ENCODE data around the gene ARPC5L.
A peak's percentile ranks its signal among the peaks of the same experiment; 100 is the strongest.
"Not testable (repeated sequence)": the region's sequence is repeated elsewhere in the genome, so short reads cannot be mapped to it uniquely, and the experiment has no call there.

Gene ARPC5L

DNA sequence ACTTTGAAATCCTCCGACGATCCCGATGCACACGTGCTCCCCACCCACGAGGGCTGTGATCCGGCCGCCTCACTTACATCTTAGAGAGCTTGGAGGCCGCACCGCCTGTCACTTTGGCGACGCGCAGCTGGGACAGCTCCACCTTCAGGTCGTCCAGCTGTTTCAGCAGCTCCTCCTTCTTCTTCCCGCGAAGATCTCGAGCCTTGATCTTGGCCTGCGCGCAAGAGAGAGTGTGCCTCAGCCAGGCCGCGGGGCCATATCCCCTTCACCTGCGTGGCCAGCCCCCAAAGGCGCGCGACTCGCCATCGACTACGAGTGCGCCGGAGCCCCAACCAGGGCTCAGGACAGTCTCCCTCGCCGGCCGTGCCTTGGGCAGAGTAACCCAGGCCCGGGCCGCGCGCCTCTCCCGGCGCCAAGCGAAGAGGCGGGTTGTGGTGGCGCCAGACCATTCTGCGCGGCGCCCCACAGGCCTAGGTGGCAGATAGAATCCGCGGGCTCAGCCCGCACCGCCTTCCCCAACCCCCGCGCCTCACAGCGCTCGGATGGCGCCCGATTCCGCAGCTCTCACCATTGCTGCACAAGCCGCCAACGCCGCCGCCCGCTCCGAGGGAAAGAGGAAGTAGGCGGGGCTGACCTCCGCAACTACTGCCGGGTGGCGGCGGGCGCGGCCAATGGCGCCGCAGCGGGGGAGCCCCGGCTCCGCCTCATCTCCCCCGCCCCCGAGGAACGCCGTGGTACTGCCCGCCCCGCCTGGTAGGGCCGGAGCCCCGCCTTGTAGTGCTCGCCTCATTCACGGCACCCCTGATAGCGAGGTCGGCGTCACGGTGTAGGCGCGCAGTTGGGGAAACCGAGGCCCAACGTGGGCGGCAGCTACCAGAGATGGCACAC lies at the start of gene ARPC5L, which contains the start of gene RPL35:
Gene ARPC5L (plus strand): TSS at position 789 of the 888 bp plus-strand sequence. CDS start 7,161 bp downstream, outside the sequence.
Gene RPL35 (minus strand): TSS at position 616 of the 888 bp plus-strand sequence. CDS start 45 bp downstream, at position 571.
- DNase-seq, result peak; percentile 96

DNA sequence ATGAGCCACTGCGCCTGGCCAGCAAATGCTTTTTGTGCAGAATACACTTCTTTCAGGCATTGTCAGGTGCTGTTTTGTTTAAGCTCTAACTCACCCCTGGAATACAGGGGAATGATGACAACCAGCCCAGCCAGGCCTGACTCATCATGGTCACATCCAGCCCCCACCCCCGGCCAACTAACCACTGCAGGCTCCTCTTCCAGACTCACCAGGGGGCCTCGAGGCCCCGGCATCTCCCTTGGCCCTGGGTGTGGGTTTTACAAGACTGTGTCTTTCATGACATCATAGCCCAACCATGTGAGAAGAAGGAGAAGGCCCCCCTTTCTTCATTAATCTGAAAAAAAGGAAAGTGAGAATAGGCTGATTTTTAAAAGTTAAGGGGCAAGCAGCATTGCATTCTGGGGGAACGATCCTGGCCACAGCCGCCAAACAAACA lies 49.5 kb upstream of the ARPC5L start:
- DNase-seq, result no peak

DNA sequence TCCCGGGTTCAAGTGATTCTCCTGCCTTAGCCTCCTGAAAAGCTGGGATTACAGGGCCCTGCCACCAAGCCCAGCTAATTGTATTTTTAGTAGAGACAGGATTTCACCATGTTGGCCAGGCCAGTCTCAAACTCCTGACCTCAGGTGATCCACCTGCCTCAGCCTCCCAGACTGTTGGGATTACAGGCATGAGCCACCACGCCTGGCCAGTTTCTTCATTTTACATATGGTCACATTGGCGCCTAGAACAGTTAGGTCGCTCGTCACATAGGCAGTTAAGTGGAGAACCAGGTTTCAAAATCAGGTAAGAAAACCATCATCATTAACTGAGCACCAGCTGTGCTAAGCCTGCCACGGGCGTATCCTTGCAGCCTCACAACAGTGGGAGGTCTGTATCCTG lies 48.9 kb upstream of the ARPC5L start:
- DNase-seq, result no peak

DNA sequence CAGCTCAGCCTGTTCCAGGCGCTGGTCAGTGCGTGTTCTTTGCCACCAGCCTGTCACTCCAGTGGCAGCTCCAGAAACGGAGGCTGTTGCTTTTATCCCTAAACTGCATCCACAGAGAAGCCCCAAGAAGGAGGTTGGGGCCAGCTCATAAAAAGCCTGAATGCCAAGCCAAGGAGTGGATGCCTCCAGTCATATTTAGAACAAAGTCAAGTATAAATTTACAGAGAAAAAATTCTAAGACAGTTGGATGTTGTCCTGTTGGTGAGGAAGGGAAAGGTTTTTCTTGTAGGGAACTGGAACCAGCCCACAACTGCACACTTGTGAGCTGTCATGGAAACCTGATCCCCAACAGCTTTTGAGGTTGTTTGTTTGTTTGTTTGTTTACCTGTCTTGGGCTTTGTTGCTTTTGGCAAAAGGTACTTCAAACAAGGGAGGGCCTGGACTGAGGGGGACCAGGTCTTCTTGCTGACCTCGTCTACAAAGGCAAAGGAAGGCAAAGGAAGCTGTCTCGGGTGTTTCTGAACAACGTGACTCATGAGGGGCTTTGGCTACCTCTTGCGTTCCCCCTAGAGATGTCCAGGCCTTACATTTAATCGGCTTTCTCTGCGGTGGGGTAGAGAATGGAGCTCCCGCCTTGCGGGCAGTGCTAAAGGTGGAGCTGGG lies 48.3 kb upstream of the ARPC5L start:
- DNase-seq, result no peak

DNA sequence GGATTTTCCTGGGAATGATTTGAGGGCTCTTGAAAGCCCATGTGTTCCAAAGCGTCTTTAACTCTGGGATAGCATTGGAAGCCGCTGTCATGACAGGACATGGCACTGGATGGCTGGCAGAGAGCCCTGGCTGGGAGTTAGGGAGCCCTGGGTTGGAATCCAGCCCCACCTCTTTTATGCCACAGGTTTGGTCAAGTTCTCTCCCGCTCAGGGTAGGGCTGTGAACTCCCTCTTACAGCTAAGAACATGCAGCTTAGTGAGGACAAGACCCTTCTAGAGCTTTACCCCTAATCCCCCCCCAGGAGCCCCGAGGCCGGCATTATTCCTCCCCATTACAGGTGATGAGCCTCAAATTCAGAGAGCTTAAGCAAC lies 47.8 kb upstream of the ARPC5L start:
- DNase-seq, result no peak

DNA sequence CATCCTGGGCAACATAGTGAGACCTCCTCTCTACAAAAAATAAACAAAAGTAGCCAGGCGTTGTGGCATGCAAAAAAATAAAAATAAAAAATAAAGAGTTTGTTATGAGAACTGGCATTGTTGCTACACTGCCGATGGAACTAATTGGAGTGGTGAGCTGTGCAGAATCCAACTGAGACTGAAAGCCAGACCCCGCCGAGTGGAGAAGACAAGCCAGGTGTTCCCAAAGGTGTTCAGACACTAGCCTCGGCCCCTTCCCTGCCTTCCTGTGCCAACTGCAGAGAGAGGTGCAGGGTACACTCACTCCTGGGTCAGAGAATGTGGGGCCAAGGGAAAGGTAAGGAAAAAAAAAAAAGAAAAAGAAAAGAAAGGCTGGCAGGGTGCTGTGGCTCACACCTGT lies 46.3 kb upstream of the ARPC5L start:
- DNase-seq, result no peak

- no peak for DNase-seq
Observed at GRCh38 chr9:124818431-124819281, 43.3 kb upstream of the ARPC5L start.

- DNase-seq, result no peak
Observed at GRCh38 chr9:124820698-124821623, 41.0 kb upstream of the ARPC5L start.

- DNase-seq, result no peak
Observed at GRCh38 chr9:124828489-124829333, 33.2 kb upstream of the ARPC5L start.

DNA sequence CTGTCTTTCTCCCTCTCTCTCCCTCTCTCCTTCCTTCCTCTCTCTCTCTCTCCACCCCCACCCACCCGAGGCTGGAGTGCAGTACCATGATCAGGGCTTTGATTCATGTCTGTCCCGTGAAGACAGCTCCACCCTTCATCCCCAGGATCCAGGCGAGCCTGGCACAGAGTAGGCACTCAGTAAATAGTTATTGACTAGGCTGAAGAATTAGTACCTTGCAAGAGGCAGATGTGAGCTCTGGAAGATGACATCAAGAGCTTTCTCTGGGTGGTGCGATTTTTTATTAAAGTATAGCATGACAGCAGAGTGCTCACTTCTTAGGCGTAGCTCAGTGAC lies 32.6 kb upstream of the ARPC5L start:
- no peak for DNase-seq

DNA sequence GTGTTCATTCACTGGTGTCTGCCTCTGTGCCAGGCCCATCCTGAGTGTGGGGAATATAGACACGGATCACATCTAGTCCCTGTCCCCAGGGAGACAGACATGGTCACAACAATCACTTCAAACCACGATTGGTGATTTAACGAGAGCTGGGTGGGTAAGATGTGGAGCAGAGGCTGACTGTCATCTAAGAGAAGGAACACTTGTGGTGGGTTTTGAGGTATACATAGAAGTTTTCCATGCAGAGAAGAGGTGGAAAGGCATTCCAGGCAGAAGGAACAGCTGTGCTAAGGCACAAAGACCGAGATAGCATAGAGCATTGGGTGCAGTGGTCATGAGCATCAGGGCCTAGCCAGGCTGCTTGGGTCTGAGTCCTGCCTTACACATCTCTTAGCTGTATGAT lies 31.3 kb upstream of the ARPC5L start:
- no peak for DNase-seq

DNA sequence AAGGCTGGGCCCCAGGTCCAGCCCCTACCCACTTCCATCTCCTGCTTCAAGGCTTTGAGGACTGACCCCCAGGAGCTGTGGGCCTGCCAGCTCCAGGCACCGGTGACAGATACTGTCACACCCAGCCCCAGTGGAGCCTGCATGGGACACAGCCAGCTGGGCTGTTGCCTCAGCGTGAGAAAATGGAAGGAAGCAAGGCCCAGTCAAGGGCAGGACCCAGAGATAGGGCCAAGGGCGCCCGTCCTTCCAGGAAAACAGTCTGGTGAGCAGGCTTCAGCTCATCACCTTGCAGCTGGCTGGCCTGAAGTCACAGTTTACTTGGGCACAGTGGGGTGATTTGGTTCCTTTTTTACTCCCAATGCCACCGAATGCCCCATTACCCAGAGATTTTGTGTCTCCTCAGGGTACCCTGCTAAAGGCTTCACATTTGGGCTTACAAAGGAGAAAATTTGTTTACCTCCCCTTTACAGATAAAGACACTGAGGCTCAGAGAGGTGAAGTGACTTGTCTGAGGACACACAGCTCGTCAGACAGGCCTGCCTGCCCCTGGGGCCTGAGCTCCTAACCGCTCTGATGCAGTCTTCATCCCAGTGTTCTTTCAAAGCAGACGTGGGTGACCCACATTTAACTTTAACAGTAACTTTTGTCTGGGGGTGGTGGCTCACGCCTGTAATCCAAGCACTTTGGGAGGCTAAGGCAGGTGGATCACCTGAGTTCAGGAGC lies 30.1 kb upstream of the ARPC5L start:
- no peak for DNase-seq

- DNase-seq, result no peak
Observed at GRCh38 chr9:124834591-124834990, 27.3 kb upstream of the ARPC5L start.

DNA sequence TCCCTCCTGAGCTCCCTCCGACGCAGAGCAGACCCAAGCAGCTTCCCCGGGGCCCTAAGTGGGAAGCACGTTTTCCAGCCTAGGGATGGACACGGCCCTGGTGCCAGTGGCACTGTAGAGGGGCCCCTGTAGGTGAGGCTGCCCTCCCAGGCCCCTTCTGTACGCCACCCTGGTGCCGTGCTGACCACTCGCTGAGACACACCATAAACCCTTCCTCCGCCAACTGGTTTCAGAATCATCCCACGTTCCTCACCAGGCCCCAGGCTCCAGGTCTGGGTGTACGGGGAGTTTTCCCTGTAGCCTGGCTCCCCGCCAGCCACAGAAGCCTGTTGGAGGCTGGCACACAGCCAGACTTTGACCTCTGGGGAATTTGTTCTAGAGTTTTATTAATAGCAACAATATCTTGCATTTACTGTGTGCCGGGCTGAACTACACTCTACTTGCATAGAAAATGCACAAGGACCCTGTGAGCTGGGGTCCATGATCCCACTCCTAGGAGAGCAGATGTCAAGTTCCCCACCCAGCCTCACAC lies 26.8 kb upstream of the ARPC5L start:
- no peak for DNase-seq

DNA sequence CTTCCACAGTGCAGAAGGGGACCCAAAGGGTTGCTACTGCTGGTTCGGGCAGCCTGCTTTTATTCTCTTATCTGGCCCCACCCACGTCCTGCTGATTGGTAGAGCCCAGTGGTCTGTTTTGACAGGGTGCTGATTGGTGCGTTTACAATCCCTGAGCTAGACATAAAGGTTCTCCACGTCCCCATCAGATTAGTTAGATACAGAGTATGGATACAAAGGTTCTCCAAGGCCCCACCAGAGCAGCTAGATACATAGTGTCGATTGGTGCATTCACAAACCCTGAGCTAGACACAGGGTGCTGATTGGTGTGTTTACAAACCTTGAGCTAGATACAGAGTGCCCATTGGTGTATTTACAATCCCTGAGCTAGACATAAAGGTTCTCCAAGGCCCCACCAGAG lies 23.8 kb upstream of the ARPC5L start:
- not testable (repeated sequence) for DNase-seq

- DNase-seq, result not testable (repeated sequence)
Observed at GRCh38 chr9:124838567-124839275, 23.2 kb upstream of the ARPC5L start.

DNA sequence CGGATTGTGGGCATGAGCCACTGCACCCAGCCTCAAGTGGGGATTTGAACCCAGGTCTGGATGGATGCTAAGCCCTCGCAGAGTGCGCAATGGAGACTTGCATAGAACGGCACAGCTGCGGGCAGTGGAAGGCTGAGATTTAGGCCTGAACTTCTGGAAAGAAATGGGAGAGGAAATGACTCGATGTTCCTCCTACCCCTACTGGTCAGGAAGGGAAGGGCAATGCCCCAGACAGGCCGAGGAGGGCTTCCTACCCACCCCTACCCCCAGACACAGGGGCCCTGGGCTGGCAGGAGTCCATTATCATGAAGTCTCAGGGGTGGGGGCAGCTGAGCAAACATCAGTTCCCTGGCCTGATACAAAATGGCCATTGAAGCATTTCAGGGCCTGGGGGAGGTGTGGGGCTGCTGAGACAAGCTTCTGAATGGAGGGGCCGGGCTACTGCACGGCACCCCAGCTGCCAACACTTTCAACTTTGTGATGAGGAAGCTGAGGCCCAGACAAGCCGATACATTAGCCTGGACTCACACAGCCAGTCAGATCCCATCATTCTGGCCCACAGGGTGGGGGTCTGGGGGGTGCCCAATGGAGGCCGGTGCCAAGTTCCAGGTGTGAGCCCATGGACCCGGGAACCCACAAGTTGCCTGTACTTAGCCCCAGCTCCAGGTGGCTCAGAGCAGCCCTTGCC lies 22.2 kb upstream of the ARPC5L start:
- no peak for DNase-seq

DNA sequence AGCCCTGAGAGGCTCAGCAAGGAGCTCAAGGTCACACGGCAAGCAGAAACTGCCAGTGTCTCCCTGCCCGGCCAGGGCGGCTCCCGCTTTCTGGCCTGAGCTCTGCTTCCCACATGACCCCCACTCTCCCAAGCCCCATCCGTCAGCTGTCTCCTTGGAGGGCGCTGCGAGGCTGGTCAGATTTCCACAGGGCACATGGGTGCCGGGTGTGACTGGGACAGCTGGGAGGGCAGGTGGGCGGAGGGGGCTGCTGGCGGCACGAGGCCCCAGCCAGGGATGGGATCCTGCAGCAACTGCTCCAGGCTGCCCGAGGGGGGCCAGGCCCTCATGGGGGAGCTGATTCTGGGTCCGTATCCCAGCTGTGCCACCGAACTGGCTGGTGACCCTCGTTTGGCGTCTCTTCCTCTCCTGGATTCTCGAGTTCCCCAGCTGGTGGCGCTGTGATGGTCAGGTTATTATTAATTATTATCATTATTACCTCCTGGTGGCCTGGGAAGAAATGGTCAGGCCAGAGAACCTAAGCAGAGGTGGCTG lies 21.6 kb upstream of the ARPC5L start:
- DNase-seq, result no peak

All from CD4-positive, alpha-beta T cell treated with Interleukin-12 subunit alpha and Interleukin-12 subunit beta, for 1 hour (primary cell).